Panc1 (cell line): ENCODE data around the gene WNT5B. TPM values are rescaled to one million over a fixed set of nuclear protein-coding genes. Genes with fewer than 3 reads are reported as not detected.

ENCODE experiments used
- ATAC-seq: fragments of 200-7000 bp; cut with Tn5 transposase; 2 replicates; pipeline ENCODE4 v1.9.1; 2020; ENCODE audit warnings: mild to moderate bottlenecking, moderate library complexity
- BruUV-seq: library from RNA; stranded (reverse); fragments of 400-500 nt; replicated peaks from 2 replicates; lab custom pipeline; 2021; lab: Mats Ljungman, UMichigan
- CTCF ChIA-PET: fragments of 300-600 bp; sonication (Branson Sonifier 250); formaldehyde crosslinking; loops from one replicate; lab custom pipeline; 2022; ENCODE audit warnings: antibody characterized with exemption; lab: Charles Lee
- POLR2A ChIA-PET: fragments of 300-600 bp; sonication (Branson Sonifier 250); formaldehyde crosslinking; loops from one replicate; lab custom pipeline; 2022; ENCODE audit warnings: antibody characterized with exemption; lab: Charles Lee
- DNase-seq: peaks from one replicate; pipeline ENCODE4 v3.0.0-alpha.2; 2010; ENCODE audit warnings: low read depth, low spot score
- H3K27ac ChIP-seq: 2 replicates; pipeline ENCODE4 v1.5.1; 2011; ENCODE audit warnings: mild to moderate bottlenecking, low read length, inconsistent platforms
- H3K27me3 ChIP-seq: fragments of 200-500 bp; sonication (Bioruptor generic); 2 replicates; pipeline ENCODE4 v1.6.0; 2014; ENCODE audit warnings: low read length, inconsistent platforms; ENCODE audit not compliant: control insufficient read depth, insufficient read depth
- H3K36me3 ChIP-seq: fragments of 200-500 bp; sonication (Bioruptor generic); 2 replicates; pipeline ENCODE4 v1.5.1; 2014; ENCODE audit warnings: inconsistent platforms, mild to moderate bottlenecking, low read length, moderate library complexity; ENCODE audit not compliant: control insufficient read depth, insufficient read depth
- H3K4me1 ChIP-seq: 2 replicates; pipeline ENCODE4 v1.5.1; 2011; ENCODE audit warnings: inconsistent platforms, mild to moderate bottlenecking, low read length, moderate library complexity; ENCODE audit not compliant: control insufficient read depth, insufficient read depth
- H3K4me3 ChIP-seq, 2 experiments: 2 replicates each; pipeline ENCODE4 v1.5.1; 2011 to 2012; ENCODE audit warnings: low read depth in 2 of 2, low read length in 2 of 2, mild to moderate bottlenecking in 2 of 2, inconsistent platforms in 1 of 2, moderate library complexity in 1 of 2
- H3K9me3 ChIP-seq: fragments of 200-500 bp; sonication (Bioruptor generic); 2 replicates; pipeline ENCODE4 v1.5.1; 2014; ENCODE audit warnings: low read depth, mild to moderate bottlenecking, inconsistent platforms, low read length, moderate library complexity; ENCODE audit not compliant: control insufficient read depth, insufficient read depth
- POLR2AphosphoS5 ChIP-seq: IDR thresholded peaks from 2 replicates; pipeline ENCODE4 v1.6.1; 2012; ENCODE audit warnings: mild to moderate bottlenecking, low read depth, low read length, moderate library complexity
- REST ChIP-seq, 2 experiments: IDR thresholded peaks; 2 replicates each; pipeline ENCODE4 v1.6.1; 2011 to 2012; ENCODE audit warnings: low read depth in 2 of 2, control low read depth in 1 of 2, low read length in 1 of 2, mild to moderate bottlenecking in 1 of 2, moderate library complexity in 1 of 2; ENCODE audit not compliant: insufficient read depth in 1 of 2
- SIN3A ChIP-seq: IDR thresholded peaks from 2 replicates; pipeline ENCODE4 v1.6.1; 2012; ENCODE audit warnings: low read depth, mild to moderate bottlenecking, low read length, moderate library complexity, borderline replicate concordance; ENCODE audit not compliant: insufficient read depth
- TCF7L2 ChIP-seq: IDR thresholded peaks from 2 replicates; pipeline ENCODE4 v1.6.1; 2011; ENCODE audit warnings: mild to moderate bottlenecking, low read depth, low read length, inconsistent platforms
- in situ Hi-C: cut with HindIII; loops from 2 replicates; pipeline ENCODE4 v1.10.0; 2016; ENCODE audit warnings: low sequenced_read_pairs, low pct_unique_long_range_greater_than_20kb
- intact Hi-C: fragments of 100-400 bp; cut with micrococcal nuclease; formaldehyde crosslinking; loops from one replicate; pipeline ENCODE4 v1.10.0; 2022; ENCODE audit not compliant: unreplicated experiment
- total RNA-seq: library from RNA; stranded (reverse); gene quantifications from one replicate; pipeline ENCODE4 v1.2.1, GENCODE V29; 2021; ENCODE audit not compliant: unreplicated experiment
- TF ChIP-seq, protein P1 (sequence below): fragments of 450-650 bp; IDR thresholded peaks from 2 replicates; pipeline ENCODE4 v1.5.1; 2017; ENCODE audit warnings: mild to moderate bottlenecking

The WNT5B gene
- total RNA-seq, 1 experiment from 2014 or later, result 36.9 TPM

- no TSS peak for BruUV-seq
- no peak overlapping the region for H3K4me3 ChIP-seq
- in situ Hi-C loops, result no loop called here
- DNase-seq (no peak), ATAC-seq (no peak)
- H3K27ac ChIP-seq, result no peak overlapping the region
- no peaks in the 10 kb centered on the region for H3K27me3 ChIP-seq
- intact Hi-C loops, result no loop called here
- ChIA-PET CTCF (no interaction called here), POLR2A (no interaction called here)
- H3K4me1 ChIP-seq, result peaks cover 4% of the 10 kb centered on the region; the same call in 1 of the 2 replicates
- no peaks in the 10 kb centered on the region for H3K36me3 ChIP-seq
- no peak for TF ChIP-seq REST (IDR thresholded peaks at IDR 0.05; ENCODE audit: insufficient read depth in 1 of 2, low read depth in 2 of 2, low read length in 1 of 2)
- TF ChIP-seq SIN3A, result no peak
- TF ChIP-seq POLR2AphosphoS5, result no peak
- no peaks in the 10 kb centered on the region for H3K9me3 ChIP-seq
Measured at GRCh38 chr12:1619159-1619558, 9.9 kb upstream of the WNT5B start.

DNA sequence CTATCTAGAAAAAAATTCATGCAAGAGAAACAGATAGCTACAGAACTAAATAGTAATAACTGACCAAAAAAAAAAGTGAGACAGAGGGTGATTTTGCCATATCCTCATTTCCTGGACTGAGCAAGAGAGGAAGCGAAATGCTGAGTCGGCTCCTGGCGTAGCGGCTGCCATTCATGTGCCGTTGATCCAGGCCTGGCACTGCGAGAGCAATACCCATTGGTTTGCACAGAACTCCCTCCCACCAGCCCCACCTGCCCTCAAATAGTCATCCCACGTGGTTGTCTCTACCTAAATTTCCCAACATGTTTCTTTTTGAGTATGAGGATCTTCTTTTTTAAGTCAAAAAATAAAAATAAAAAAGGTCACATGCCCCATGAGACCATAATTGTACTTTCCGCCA lies 9.4 kb upstream of the WNT5B start:
- TF ChIP-seq TCF7L2, result no peak
- TF ChIP-seq, protein P1, sequence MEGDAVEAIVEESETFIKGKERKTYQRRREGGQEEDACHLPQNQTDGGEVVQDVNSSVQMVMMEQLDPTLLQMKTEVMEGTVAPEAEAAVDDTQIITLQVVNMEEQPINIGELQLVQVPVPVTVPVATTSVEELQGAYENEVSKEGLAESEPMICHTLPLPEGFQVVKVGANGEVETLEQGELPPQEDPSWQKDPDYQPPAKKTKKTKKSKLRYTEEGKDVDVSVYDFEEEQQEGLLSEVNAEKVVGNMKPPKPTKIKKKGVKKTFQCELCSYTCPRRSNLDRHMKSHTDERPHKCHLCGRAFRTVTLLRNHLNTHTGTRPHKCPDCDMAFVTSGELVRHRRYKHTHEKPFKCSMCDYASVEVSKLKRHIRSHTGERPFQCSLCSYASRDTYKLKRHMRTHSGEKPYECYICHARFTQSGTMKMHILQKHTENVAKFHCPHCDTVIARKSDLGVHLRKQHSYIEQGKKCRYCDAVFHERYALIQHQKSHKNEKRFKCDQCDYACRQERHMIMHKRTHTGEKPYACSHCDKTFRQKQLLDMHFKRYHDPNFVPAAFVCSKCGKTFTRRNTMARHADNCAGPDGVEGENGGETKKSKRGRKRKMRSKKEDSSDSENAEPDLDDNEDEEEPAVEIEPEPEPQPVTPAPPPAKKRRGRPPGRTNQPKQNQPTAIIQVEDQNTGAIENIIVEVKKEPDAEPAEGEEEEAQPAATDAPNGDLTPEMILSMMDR, result no peak
- no peak for TF ChIP-seq SIN3A
- no peak for ATAC-seq
- CTCF ChIA-PET, result no interaction called here

DNA sequence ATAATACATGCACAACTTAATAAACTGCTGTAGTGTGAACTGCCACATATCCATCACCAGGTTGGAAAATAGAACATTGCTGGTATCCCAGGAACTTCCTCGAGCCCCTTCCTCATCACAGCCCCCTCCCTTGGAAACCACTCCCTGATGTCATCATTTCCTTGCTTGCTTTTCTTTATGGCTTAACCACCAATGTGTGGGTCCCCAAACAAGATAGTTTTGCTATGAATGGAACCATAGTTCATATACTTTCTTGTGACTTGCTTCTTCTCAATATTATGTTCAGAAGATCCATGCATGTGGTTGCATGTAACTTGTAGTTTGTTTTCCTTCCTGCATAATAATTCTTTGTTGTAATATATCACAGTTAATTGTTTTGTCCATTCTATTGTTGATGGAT lies 8.9 kb upstream of the WNT5B start:
- no peak overlapping the region for H3K27ac ChIP-seq
- H3K9me3 ChIP-seq, result no peaks in the 10 kb centered on the region
- no TSS peak for BruUV-seq
- CTCF ChIA-PET, result no interaction called here
- no peak overlapping the region for H3K4me3 ChIP-seq
- H3K36me3 ChIP-seq, result no peaks in the 10 kb centered on the region
- TF ChIP-seq, protein P1, result no peak
- TF ChIP-seq SIN3A, result no peak
- no peak for TF ChIP-seq TCF7L2
- no peak for TF ChIP-seq REST (IDR thresholded peaks at IDR 0.05; ENCODE audit: insufficient read depth in 1 of 2, low read depth in 2 of 2, low read length in 1 of 2)
- TF ChIP-seq POLR2AphosphoS5, result no peak
- POLR2A ChIA-PET, result no interaction called here
- ATAC-seq (no peak), DNase-seq (no peak)
- intact Hi-C loops, result no loop called here
- peaks cover 4% of the 10 kb centered on the region; the same call in 1 of the 2 replicates for H3K4me1 ChIP-seq
- H3K27me3 ChIP-seq, result no peaks in the 10 kb centered on the region
- in situ Hi-C loops, result no loop called here

More for the DNA sequence above, 9.4 kb upstream of the WNT5B start:
- Histone ChIP-seq H3K27ac (no peak overlapping the region), H3K4me3 (no peak overlapping the region), H3K36me3 (no peaks in the 10 kb centered on the region), H3K4me1 (peaks cover 4% of the 10 kb centered on the region; the same call in 1 of the 2 replicates), H3K27me3 (no peaks in the 10 kb centered on the region), H3K9me3 (no peaks in the 10 kb centered on the region)
- no peak for DNase-seq
- intact Hi-C loops (no loop called here), in situ Hi-C loops (no loop called here)
- POLR2A ChIA-PET, result no interaction called here
- no TSS peak for BruUV-seq
